Right lung (tissue), 5 donors: Measurements from ENCODE around the gene KDM4B. TPM values are rescaled to one million over a fixed set of nuclear protein-coding genes. Genes with fewer than 3 reads are reported as not detected.

Experiments
- DNase-seq, 2 donors: peaks; one replicate each; pipeline ENCODE4 v3.0.0-alpha.2; 2013
- polyA plus RNA-seq, 5 donors: library from polyadenylated mRNA; unstranded; fragments of 120-200 nt; gene quantifications; one replicate each; pipeline versions ENCODE4 v1.2.1 to v1.2.3, GENCODE V29; 2013; ENCODE audit warnings: inconsistent platforms in 1 of 5, low replicate concordance in 1 of 5; ENCODE audit not compliant: insufficient read length in 5 of 5, insufficient read depth in 1 of 5

KDM4B gene
- polyA plus RNA-seq, 5 donors = 19.1 to 34.8 (median 24.8) TPM

- peak; percentile 69 to 72 for DNase-seq
Measured at GRCh38 chr19:5048091-5048726, 79.3 kb downstream of the KDM4B start.

GRCh38 chr19:5048727-5049553 is 80.0 kb downstream of the KDM4B start:
- no peak for DNase-seq

GRCh38 chr19:5049561-5049960 is 80.6 kb downstream of the KDM4B start:
- DNase-seq = no peak

- DNase-seq = no peak
Measured at GRCh38 chr19:5050067-5050656, 81.2 kb downstream of the KDM4B start.

GRCh38 chr19:5050905-5051304 is 82.0 kb downstream of the KDM4B start:
- no peak for DNase-seq

GRCh38 chr19:5051619-5052018 is 82.7 kb downstream of the KDM4B start:
- no peak for DNase-seq

- DNase-seq = no peak
Measured at GRCh38 chr19:5052515-5052914, 83.6 kb downstream of the KDM4B start.

- DNase-seq = no peak
Measured at GRCh38 chr19:5052945-5053485, 84.1 kb downstream of the KDM4B start.

- no peak for DNase-seq
Measured at GRCh38 chr19:5053661-5054060, 84.7 kb downstream of the KDM4B start.

GRCh38 chr19:5054551-5055456 is 85.9 kb downstream of the KDM4B start:
- DNase-seq = no peak

GRCh38 chr19:5055457-5055776 is 86.5 kb downstream of the KDM4B start:
- no peak for DNase-seq

- no peak for DNase-seq
Measured at GRCh38 chr19:5057860-5058259, 88.9 kb downstream of the KDM4B start.

GRCh38 chr19:5058521-5059212 is 89.8 kb downstream of the KDM4B start:
- no peak for DNase-seq

- DNase-seq = no peak
Measured at GRCh38 chr19:5059213-5059574, 90.3 kb downstream of the KDM4B start.

- no peak for DNase-seq
Measured at GRCh38 chr19:5059793-5060192, 90.9 kb downstream of the KDM4B start.

- DNase-seq = no peak
Measured at GRCh38 chr19:5062195-5062594, 93.3 kb downstream of the KDM4B start.

GRCh38 chr19:5062799-5063198 is 93.9 kb downstream of the KDM4B start:
- no peak for DNase-seq

GRCh38 chr19:5063873-5064645 is 95.1 kb downstream of the KDM4B start:
- DNase-seq = no peak

GRCh38 chr19:5064896-5065295 is 96.0 kb downstream of the KDM4B start:
- no peak for DNase-seq

- DNase-seq = no peak
Measured at GRCh38 chr19:5065663-5066093, 96.8 kb downstream of the KDM4B start.
